A549 (cell line): ENCODE data around the gene RNF40.
"Not testable (repeated sequence)": the region's sequence is repeated elsewhere in the genome, so short reads cannot be mapped to it uniquely, and the experiment has no call there.

ENCODE experiments used
- BHLHE40 ChIP-seq: IDR thresholded peaks from 2 replicates; pipeline ENCODE4 v1.6.1; 2012; ENCODE audit warnings: low read depth, low read length, inconsistent platforms
- CBX2 ChIP-seq: fragments of 200-600 bp; sonication (generic); IDR thresholded peaks from 2 replicates; pipeline ENCODE4 v1.6.1; 2016; ENCODE audit warnings: low read depth, mild to moderate bottlenecking, borderline replicate concordance
- CTCF ChIP-seq: fragments of >200 bp; sonication (Bioruptor Twin); formaldehyde crosslinking; IDR thresholded peaks from 3 replicates; pipeline ENCODE4 v1.5.1; 2016
- EP300 ChIP-seq, 2 experiments: fragments of >200 bp; sonication (Bioruptor Twin); formaldehyde crosslinking; IDR thresholded peaks; 2 replicates in 1 of 2; 3 replicates in 1 of 2; pipeline ENCODE4 v1.6.1; 2016 to 2017
- HOXA7 ChIP-seq: fragments of 250-450 bp; sonication (Bioruptor Pico); IDR thresholded peaks from 2 replicates; pipeline ENCODE4 v1.5.0; 2020; ENCODE audit warnings: mild to moderate bottlenecking, moderate library complexity
- JUNB ChIP-seq: fragments of >200 bp; sonication (Bioruptor Twin); formaldehyde crosslinking; IDR thresholded peaks from 2 replicates; pipeline ENCODE4 v1.6.1; 2016
- NFE2L2 ChIP-seq: fragments of 150-350 bp; conservative IDR thresholded peaks from 2 replicates; pipeline ENCODE4 v1.6.1; 2014; ENCODE audit warnings: low read length
- NPAS2 ChIP-seq: fragments of 250-450 bp; sonication (Bioruptor Pico); IDR thresholded peaks from 2 replicates; pipeline ENCODE4 v1.8.0; 2022; ENCODE audit warnings: mild to moderate bottlenecking, moderate library complexity, borderline replicate concordance
- POLR2A ChIP-seq: IDR thresholded peaks from 2 replicates; pipeline ENCODE4 v1.6.1; 2012; ENCODE audit warnings: mild to moderate bottlenecking, low read length
- RAD21 ChIP-seq, 2 experiments: fragments of >200 bp in 1 of 2; sonication (Bioruptor Twin) in 1 of 2; formaldehyde crosslinking in 1 of 2; IDR thresholded peaks in 1 of 2; conservative IDR thresholded peaks in 1 of 2; 2 replicates in 1 of 2; 3 replicates in 1 of 2; pipeline ENCODE4 v1.6.1; 2012 to 2018; ENCODE audit warnings: inconsistent platforms in 1 of 2
- REST ChIP-seq: fragments of 200-600 bp; sonication (generic); IDR thresholded peaks from 2 replicates; pipeline ENCODE4 v1.6.1; 2016; ENCODE audit warnings: antibody characterized with exemption, mild to moderate bottlenecking, moderate library complexity
- RFX5 ChIP-seq: fragments of 450-650 bp; IDR thresholded peaks from 2 replicates; pipeline ENCODE4 v1.7.1; 2014; ENCODE audit warnings: antibody characterized with exemption, mild to moderate bottlenecking, moderate library complexity
- SMC3 ChIP-seq: fragments of >200 bp; sonication (Bioruptor Twin); formaldehyde crosslinking; IDR thresholded peaks from 3 replicates; pipeline ENCODE4 v1.6.1; 2018; ENCODE audit warnings: inconsistent platforms
- TF ChIP-seq, protein P1 (sequence below): IDR thresholded peaks from 2 replicates; pipeline ENCODE4 v1.6.1; 2012

GRCh38 chr16:30808890-30809426 is 46.8 kb downstream of the RNF40 start:
- TF ChIP-seq, protein P1, sequence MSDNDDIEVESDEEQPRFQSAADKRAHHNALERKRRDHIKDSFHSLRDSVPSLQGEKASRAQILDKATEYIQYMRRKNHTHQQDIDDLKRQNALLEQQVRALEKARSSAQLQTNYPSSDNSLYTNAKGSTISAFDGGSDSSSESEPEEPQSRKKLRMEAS = not testable (repeated sequence)
- TF ChIP-seq RFX5; CTCF; REST; NFE2L2; RAD21 (conservative IDR thresholded peaks at IDR 0.05 in 1 of 2, IDR thresholded peaks at IDR 0.05 in 1 of 2); JUNB; POLR2A; EP300 (IDR thresholded peaks at IDR 0.05); HOXA7 (CRISPR knock-in tag); SMC3; BHLHE40; NPAS2; CBX2: not testable (repeated sequence)
